Natural killer cell (primary cell): ENCODE measurements around the gene ZNF76. TPM values are rescaled to one million over a fixed set of nuclear protein-coding genes. Genes with fewer than 3 reads are reported as not detected.
A peak's percentile ranks its signal among the peaks of the same experiment; 100 is the strongest.

Experiments used
- ATAC-seq, 3 donors: fragments of 150-1000 bp in 2 of 3; fragments of 200-7000 bp in 1 of 3; cut with Tn5 transposase; 1 replicate in 1 of 3; 2 replicates in 2 of 3; pipeline ENCODE4 v1.10.0; 2021; ENCODE audit warnings: mild to moderate bottlenecking in 2 of 3, moderate library complexity in 2 of 3
- DNase-seq, 2 donors: peaks; one replicate each; pipeline versions ENCODE4 v3.0.0 to v3.0.0-alpha.2; 2013 to 2021; ENCODE audit warnings: mixed read lengths in 1 of 2
- H3K27ac ChIP-seq: one replicate; pipeline ENCODE4 v1.5.1; 2013; ENCODE audit warnings: mild to moderate bottlenecking, low read length
- H3K27me3 ChIP-seq: one replicate; pipeline ENCODE4 v1.6.1; 2013; ENCODE audit warnings: low read length; ENCODE audit not compliant: control insufficient read depth, insufficient read depth
- H3K36me3 ChIP-seq: one replicate; pipeline ENCODE4 v1.6.1; 2013; ENCODE audit warnings: low read length; ENCODE audit not compliant: control insufficient read depth, insufficient read depth
- H3K4me1 ChIP-seq: one replicate; pipeline ENCODE4 v1.6.1; 2013; ENCODE audit warnings: low read length; ENCODE audit not compliant: control insufficient read depth, insufficient read depth
- H3K4me3 ChIP-seq: one replicate; pipeline ENCODE4 v1.5.1; 2013; ENCODE audit warnings: low read length
- H3K9me3 ChIP-seq: one replicate; pipeline ENCODE4 v1.6.1; 2013; ENCODE audit warnings: low read length; ENCODE audit not compliant: control insufficient read depth, insufficient read depth
- H3K27ac Mint-ChIP-seq, 2 donors: one replicate each; pipeline ENCODE4 v1.8.0; 2022; ENCODE audit warnings: mild to moderate bottlenecking in 2 of 2, mixed read lengths in 2 of 2, moderate library complexity in 1 of 2
- H3K27me3 Mint-ChIP-seq, 2 donors: one replicate each; pipeline ENCODE4 v1.8.0; 2022; ENCODE audit warnings: low read depth in 2 of 2, mixed read lengths in 2 of 2
- H3K36me3 Mint-ChIP-seq: one replicate; pipeline ENCODE4 v1.8.0; 2022; ENCODE audit warnings: mixed read lengths
- H3K4me1 Mint-ChIP-seq, 2 donors: one replicate each; pipeline ENCODE4 v1.8.0; 2022; ENCODE audit warnings: mixed read lengths in 2 of 2
- H3K4me3 Mint-ChIP-seq: one replicate; pipeline ENCODE4 v1.8.0; 2022; ENCODE audit warnings: mild to moderate bottlenecking, moderate library complexity, mixed read lengths
- H3K9me3 Mint-ChIP-seq, 2 donors: one replicate each; pipeline ENCODE4 v1.8.0; 2022; ENCODE audit warnings: mixed read lengths in 2 of 2
- WGBS: methylation state at CpG from one replicate; pipeline ENCODE4 v1.1.7; 2013; ENCODE audit warnings: missing lambda C conversion rate; ENCODE audit not compliant: insufficient coverage; 5-methylcytosine and 5-hydroxymethylcytosine counted together
- intact Hi-C: fragments of 100-400 bp; cut with micrococcal nuclease; formaldehyde crosslinking; loops from one replicate; pipeline ENCODE4 v1.14.2; 2022
- total RNA-seq, 4 donors: library from RNA; stranded (reverse); fragments of 120-200 nt in 1 of 4; gene quantifications; one replicate each; pipeline versions ENCODE4 v1.2.3 to v1.2.4, GENCODE V29; 2013 to 2022
- TF ChIP-seq, protein P1 (sequence below): fragments of 200-600 bp; IDR thresholded peaks from one replicate; pipeline ENCODE4 v1.8.0; 2022; ENCODE audit warnings: antibody characterized with exemption

ZNF76 gene
- total RNA-seq, 3 donors from 2014 or later (not counting 1 experiment from before 2014, with no cell fraction given), result 62.7 to 81.6 (median 64.6) TPM

DNA sequence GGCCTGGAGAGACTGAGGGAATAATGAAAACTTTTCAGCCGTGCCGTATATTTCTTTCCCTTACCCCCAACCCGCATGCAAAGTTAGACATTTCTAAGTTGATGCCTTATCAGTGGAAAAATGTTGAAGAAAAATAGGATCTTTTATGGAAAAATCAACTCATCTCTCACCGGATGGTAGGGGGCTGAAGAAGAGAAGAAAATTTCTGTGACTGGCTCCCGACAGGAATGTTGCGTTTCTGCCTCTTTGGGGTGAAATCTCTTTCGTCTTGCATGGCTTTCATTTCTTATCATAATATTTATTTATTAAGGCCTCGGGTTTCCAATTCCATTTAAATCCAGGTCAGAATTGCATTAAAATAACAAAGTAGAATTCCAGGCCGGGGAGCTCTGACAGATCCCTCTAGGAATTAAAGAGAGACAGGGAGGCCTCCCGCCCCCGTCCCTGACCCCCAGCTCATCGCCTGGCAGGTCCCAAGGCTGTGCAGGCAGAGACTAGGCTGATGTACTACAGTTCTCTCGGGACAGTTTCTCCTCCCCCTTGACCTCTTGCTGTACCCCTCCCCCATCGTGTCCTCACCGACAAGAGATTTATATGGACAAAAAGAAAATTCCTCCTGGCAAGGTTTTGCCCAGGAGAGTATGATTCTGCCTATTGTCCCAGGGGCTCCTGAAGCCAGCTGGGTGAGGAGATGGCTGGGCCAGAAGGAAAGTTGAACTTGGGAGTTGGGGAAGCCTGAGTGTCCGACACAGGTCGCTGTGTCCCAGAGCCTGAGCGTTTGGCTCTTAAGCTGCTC, 44.5 kb upstream of the ZNF76 start:
- Histone ChIP-seq H3K27me3 (peaks cover 30% of the 10 kb centered on the region), H3K27ac (no peak overlapping the region), H3K4me1 (peaks cover 13% of the 10 kb centered on the region), H3K36me3 (no peaks in the 10 kb centered on the region), H3K4me3 (no peak overlapping the region), H3K9me3 (no peaks in the 10 kb centered on the region)
- Mint-ChIP-seq H3K9me3 (no peaks in the 10 kb centered on the region), H3K27me3 (peaks cover 53 to 71% of the 10 kb centered on the region in 2 donors), H3K4me3 (peak overlapping the region; percentile 67), H3K27ac (no peak overlapping the region), H3K36me3 (no peaks in the 10 kb centered on the region), H3K4me1 (peaks cover 5 to 13% of the 10 kb centered on the region in 2 donors)
- ATAC-seq (no peak), DNase-seq (no peak)
- whole genome bisulfite sequencing, result 83% methylated on average over 11 of the region's 18 CpGs
- intact Hi-C loops, result no loop called here
- TF ChIP-seq, protein P1, sequence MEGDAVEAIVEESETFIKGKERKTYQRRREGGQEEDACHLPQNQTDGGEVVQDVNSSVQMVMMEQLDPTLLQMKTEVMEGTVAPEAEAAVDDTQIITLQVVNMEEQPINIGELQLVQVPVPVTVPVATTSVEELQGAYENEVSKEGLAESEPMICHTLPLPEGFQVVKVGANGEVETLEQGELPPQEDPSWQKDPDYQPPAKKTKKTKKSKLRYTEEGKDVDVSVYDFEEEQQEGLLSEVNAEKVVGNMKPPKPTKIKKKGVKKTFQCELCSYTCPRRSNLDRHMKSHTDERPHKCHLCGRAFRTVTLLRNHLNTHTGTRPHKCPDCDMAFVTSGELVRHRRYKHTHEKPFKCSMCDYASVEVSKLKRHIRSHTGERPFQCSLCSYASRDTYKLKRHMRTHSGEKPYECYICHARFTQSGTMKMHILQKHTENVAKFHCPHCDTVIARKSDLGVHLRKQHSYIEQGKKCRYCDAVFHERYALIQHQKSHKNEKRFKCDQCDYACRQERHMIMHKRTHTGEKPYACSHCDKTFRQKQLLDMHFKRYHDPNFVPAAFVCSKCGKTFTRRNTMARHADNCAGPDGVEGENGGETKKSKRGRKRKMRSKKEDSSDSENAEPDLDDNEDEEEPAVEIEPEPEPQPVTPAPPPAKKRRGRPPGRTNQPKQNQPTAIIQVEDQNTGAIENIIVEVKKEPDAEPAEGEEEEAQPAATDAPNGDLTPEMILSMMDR, result no peak

DNA sequence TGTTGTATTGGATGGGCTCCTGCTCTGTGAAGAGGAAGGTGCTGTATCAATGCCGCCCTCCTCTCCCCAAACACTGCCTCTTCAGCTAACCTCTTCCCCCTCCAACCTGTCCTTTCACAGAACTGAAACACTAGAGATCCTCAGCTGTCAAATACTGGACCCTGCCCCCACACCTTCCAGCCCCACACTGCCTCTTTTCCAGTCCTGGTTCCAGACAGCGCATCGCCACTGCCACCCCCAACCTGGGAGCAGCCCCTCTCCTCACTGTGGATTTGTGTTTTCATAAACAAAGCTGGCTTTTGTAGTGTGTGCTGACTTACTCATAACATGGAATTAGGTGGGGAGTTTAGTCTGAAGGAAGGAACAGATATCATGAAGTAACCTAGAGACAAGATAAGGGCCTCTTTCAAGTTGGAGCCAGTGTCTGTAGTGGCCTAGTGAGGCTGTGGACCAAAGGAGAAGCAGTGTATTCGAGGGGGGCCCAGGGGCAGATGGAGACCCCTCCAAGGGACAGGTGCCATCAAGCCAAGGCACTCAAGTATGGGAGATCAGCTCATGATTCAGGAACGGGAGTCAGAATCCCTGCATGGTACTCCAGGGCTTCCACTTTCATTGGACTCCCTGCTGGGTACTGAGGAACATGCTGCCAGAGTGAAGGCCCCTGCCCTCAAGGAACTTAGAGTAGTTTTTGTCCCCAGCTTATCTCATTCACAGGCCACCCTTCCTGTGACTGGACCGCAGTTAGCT, 43.7 kb upstream of the ZNF76 start:
- peaks cover 30% of the 10 kb centered on the region for H3K27me3 ChIP-seq
- intact Hi-C loops, result no loop called here
- TF ChIP-seq, protein P1, result no peak
- ATAC-seq (no peak), DNase-seq (no peak)
- 89% methylated on average over 5 of the region's 6 CpGs for WGBS
- Mint-ChIP-seq H3K27me3 (peaks cover 50 to 69% of the 10 kb centered on the region in 2 donors), H3K4me3 (no peak overlapping the region), H3K9me3 (no peaks in the 10 kb centered on the region), H3K27ac (no peak overlapping the region), H3K4me1 (peaks cover 5 to 13% of the 10 kb centered on the region in 2 donors), H3K36me3 (no peaks in the 10 kb centered on the region)
- H3K4me3 ChIP-seq, result no peak overlapping the region
- no peak overlapping the region for H3K27ac ChIP-seq
- H3K4me1 ChIP-seq, result peaks cover 13% of the 10 kb centered on the region
- H3K9me3 ChIP-seq, result no peaks in the 10 kb centered on the region
- H3K36me3 ChIP-seq, result no peaks in the 10 kb centered on the region

DNA sequence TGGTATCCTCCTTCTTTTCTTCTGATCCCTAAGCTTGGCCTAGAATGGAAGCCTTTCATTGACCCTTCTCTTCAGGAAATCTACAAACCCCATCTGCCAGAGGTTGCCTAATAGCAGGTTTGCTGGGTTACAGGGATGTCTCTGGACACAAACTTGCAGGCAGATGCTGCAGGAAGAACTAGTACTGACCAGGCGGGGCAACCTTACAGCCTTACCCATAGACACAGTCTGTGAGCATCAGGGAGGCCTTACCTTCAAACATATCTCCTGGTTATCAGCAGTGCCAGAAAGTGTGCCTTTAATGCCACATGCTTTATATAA, 43.2 kb upstream of the ZNF76 start:
- no peak overlapping the region for H3K27ac ChIP-seq
- H3K4me1 ChIP-seq, result peaks cover 13% of the 10 kb centered on the region
- H3K9me3 ChIP-seq, result no peaks in the 10 kb centered on the region
- H3K4me3 Mint-ChIP-seq, result no peak overlapping the region
- no peaks in the 10 kb centered on the region for H3K36me3 ChIP-seq
- no peak for DNase-seq
- TF ChIP-seq, protein P1, result no peak
- 100% methylated on average over 1 of the region's 1 CpG for WGBS
- peaks cover 47 to 67% of the 10 kb centered on the region in 2 donors for H3K27me3 Mint-ChIP-seq
- H3K27ac Mint-ChIP-seq, result no peak overlapping the region
- H3K4me3 ChIP-seq, result no peak overlapping the region
- peaks cover 30% of the 10 kb centered on the region for H3K27me3 ChIP-seq
- no peaks in the 10 kb centered on the region for H3K9me3 Mint-ChIP-seq
- H3K36me3 Mint-ChIP-seq, result no peaks in the 10 kb centered on the region
- H3K4me1 Mint-ChIP-seq, result peaks cover 5 to 13% of the 10 kb centered on the region in 2 donors
- intact Hi-C loops, result no loop called here
- ATAC-seq, result no peak
